SK-N-SH (cell line): ENCODE measurements around the gene SLC16A11. TPM values are rescaled to one million over a fixed set of nuclear protein-coding genes. Genes with fewer than 3 reads are reported as not detected.

Source experiments
- CTCF ChIA-PET: fragments of 300-600, 350-600 bp; formaldehyde crosslinking; extraction: SDS; loops from one replicate; lab custom pipeline; 2021; lab: Yijun Ruan, JAX
- POLR2A ChIA-PET: fragments of 350-600 bp; sonication (Branson Sonifier 250); formaldehyde crosslinking; extraction: SDS; loops from one replicate; lab custom pipeline; 2020; ENCODE audit warnings: antibody characterized with exemption, inconsistent platforms; lab: Yijun Ruan, JAX
- DNase-seq: peaks from one replicate; pipeline ENCODE4 v3.0.0; 2012
- H2AFZ ChIP-seq: fragments of 200-600 bp; sonication (generic); 2 replicates; pipeline ENCODE4 v1.8.1; 2016; ENCODE audit warnings: antibody characterized with exemption, mild to moderate bottlenecking, low read depth
- H3F3A ChIP-seq: fragments of 200-600 bp; sonication (generic); replicated peaks from 2 replicates; pipeline ENCODE3; 2016; ENCODE audit warnings: antibody characterized with exemption, mild to moderate bottlenecking; ENCODE audit not compliant: insufficient read depth
- H3K27ac ChIP-seq, 2 experiments: fragments of 200-500 bp in 1 of 2; fragments of 200-600 bp in 1 of 2; sonication (Bioruptor generic) in 1 of 2; sonication (generic), shearing (Covaris generic) in 1 of 2; 2 replicates each; pipeline versions ENCODE4 v1.5.1 to v1.6.1; 2014 to 2016; ENCODE audit warnings: low read depth in 2 of 2, inconsistent platforms in 1 of 2, low read length in 1 of 2, mild to moderate bottlenecking in 1 of 2, mixed read lengths in 1 of 2
- H3K27me3 ChIP-seq: fragments of 200-600 bp; sonication (generic), shearing (Covaris generic); 2 replicates; pipeline ENCODE4 v1.6.1; 2016; ENCODE audit warnings: mixed run types; ENCODE audit not compliant: insufficient read depth
- H3K36me3 ChIP-seq, 2 experiments: fragments of 200-500 bp in 1 of 2; fragments of 200-600 bp in 1 of 2; sonication (Bioruptor generic) in 1 of 2; sonication (generic) in 1 of 2; replicated peaks in 1 of 2; 2 replicates each; pipeline versions ENCODE3 to v1.5.1; 2014 to 2016; ENCODE audit warnings: low read length in 1 of 2, mild to moderate bottlenecking in 1 of 2; ENCODE audit not compliant: insufficient read depth in 2 of 2, control insufficient read depth in 1 of 2
- H3K4me1 ChIP-seq, 2 experiments: fragments of 200-500 bp in 1 of 2; fragments of 200-600 bp in 1 of 2; sonication (Bioruptor generic) in 1 of 2; sonication (generic), shearing (Covaris generic) in 1 of 2; 2 replicates each; pipeline versions ENCODE4 v1.5.1 to v1.6.1; 2014 to 2016; ENCODE audit warnings: low read depth in 1 of 2, low read length in 1 of 2, mixed run types in 1 of 2; ENCODE audit not compliant: insufficient read depth in 2 of 2, control insufficient read depth in 1 of 2
- H3K4me2 ChIP-seq: fragments of 200-600 bp; sonication (generic), shearing (Covaris generic); 2 replicates; pipeline ENCODE4 v1.6.1; 2017; ENCODE audit warnings: mixed run types
- H3K4me3 ChIP-seq, 2 experiments: fragments of 200-500 bp in 1 of 2; fragments of 200-600 bp in 1 of 2; sonication (Bioruptor generic) in 1 of 2; sonication (generic), shearing (Covaris generic) in 1 of 2; 2 replicates each; pipeline versions ENCODE4 v1.5.1 to v1.8.1; 2014 to 2016; ENCODE audit warnings: low read depth in 2 of 2, inconsistent platforms in 1 of 2, low read length in 1 of 2, mild to moderate bottlenecking in 1 of 2, mixed read lengths in 1 of 2, moderate library complexity in 1 of 2
- H3K79me2 ChIP-seq: fragments of 200-600 bp; sonication (generic); 2 replicates; pipeline ENCODE4 v1.8.1; 2017; ENCODE audit warnings: mild to moderate bottlenecking; ENCODE audit not compliant: insufficient read depth
- H3K9ac ChIP-seq: fragments of 200-600 bp; sonication (generic); 2 replicates; pipeline ENCODE4 v1.6.1; 2017; ENCODE audit warnings: mixed run types
- H3K9me2 ChIP-seq: fragments of 200-600 bp; sonication (generic); 2 replicates; pipeline ENCODE4 v1.6.1; 2017; ENCODE audit warnings: mixed run types
- H3K9me3 ChIP-seq: fragments of 200-600 bp; sonication (generic); 2 replicates; pipeline ENCODE4 v1.6.1; 2017; ENCODE audit warnings: mixed run types, mild to moderate bottlenecking, moderate library complexity
- H4K20me1 ChIP-seq: fragments of 200-600 bp; sonication (generic); 2 replicates; pipeline ENCODE4 v1.6.1; 2017; ENCODE audit warnings: mild to moderate bottlenecking, mixed run types; ENCODE audit not compliant: insufficient read depth
- EP300 ChIP-seq, 2 experiments: IDR thresholded peaks; 2 replicates each; pipeline versions ENCODE4 v1.4.0 to v1.6.1; 2012; ENCODE audit warnings: borderline replicate concordance in 1 of 2, low read depth in 1 of 2, low read length in 1 of 2
- EZH2phosphoT487 ChIP-seq: fragments of 200-600 bp; sonication (generic); IDR thresholded peaks from 2 replicates; pipeline ENCODE4 v1.6.1; 2017; ENCODE audit warnings: low read depth, mixed run types, mild to moderate bottlenecking, antibody characterized with exemption, moderate library complexity, borderline replicate concordance
- FOSL2 ChIP-seq: IDR thresholded peaks from 2 replicates; pipeline ENCODE4 v1.4.0; 2012; ENCODE audit warnings: low read depth, mild to moderate bottlenecking, moderate library complexity, borderline replicate concordance
- GATA2 ChIP-seq: sonication (generic); formaldehyde crosslinking; IDR thresholded peaks from 2 replicates; pipeline ENCODE4 v1.5.0; 2020; ENCODE audit warnings: mild to moderate bottlenecking, missing genetic modification reagents
- MXI1 ChIP-seq: IDR thresholded peaks from 2 replicates; pipeline ENCODE4 v1.6.1; 2012; ENCODE audit warnings: mild to moderate bottlenecking, low read depth, low read length, improper control_type of control experiment
- POLR2AphosphoS5 ChIP-seq: IDR thresholded peaks from 2 replicates; pipeline ENCODE4 v1.6.1; 2012; ENCODE audit warnings: low read depth, low read length
- RCOR1 ChIP-seq: fragments of 150-350 bp; IDR thresholded peaks from 2 replicates; pipeline ENCODE4 v1.6.1; 2017; ENCODE audit warnings: antibody characterized with exemption, low read length
- ZBTB33 ChIP-seq: IDR thresholded peaks from 2 replicates; pipeline ENCODE4 v1.4.0; 2012; ENCODE audit warnings: low read depth, borderline replicate concordance
- WGBS: methylation state at CpG from one replicate; pipeline ENCODE4 v1.1.6; 2017; ENCODE audit warnings: low lambda C conversion rate; 5-methylcytosine and 5-hydroxymethylcytosine counted together
- polyA plus RNA-seq, 3 experiments: library from polyadenylated mRNA; depleted of rRNA; stranded (reverse); fragments of >200 nt; gene quantifications; 2 replicates each; pipeline ENCODE4 v1.2.3, GENCODE V29; 2012
- TF ChIP-seq, protein P1 (sequence below): IDR thresholded peaks from 2 replicates; pipeline ENCODE4; 2012
- TF ChIP-seq, protein P2 (sequence below): fragments of 150-350 bp; IDR thresholded peaks from 2 replicates; pipeline ENCODE4 v1.6.1; 2016; ENCODE audit warnings: mild to moderate bottlenecking, low read depth, low read length

SLC16A11 gene
- polyA plus RNA-seq, 1 of the 3 experiments (the other 2 are of a cell fraction), result 0.12 TPM

- TF ChIP-seq, protein P1, sequence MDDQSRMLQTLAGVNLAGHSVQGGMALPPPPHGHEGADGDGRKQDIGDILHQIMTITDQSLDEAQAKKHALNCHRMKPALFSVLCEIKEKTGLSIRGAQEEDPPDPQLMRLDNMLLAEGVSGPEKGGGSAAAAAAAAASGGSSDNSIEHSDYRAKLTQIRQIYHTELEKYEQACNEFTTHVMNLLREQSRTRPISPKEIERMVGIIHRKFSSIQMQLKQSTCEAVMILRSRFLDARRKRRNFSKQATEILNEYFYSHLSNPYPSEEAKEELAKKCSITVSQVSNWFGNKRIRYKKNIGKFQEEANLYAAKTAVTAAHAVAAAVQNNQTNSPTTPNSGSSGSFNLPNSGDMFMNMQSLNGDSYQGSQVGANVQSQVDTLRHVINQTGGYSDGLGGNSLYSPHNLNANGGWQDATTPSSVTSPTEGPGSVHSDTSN, result 0 out of 2 replicates have a peak, but pooled peaks have one; percentile 27
- TF ChIP-seq MXI1, result no peak
- no peaks in the 10 kb centered on the region for H3K9me3 ChIP-seq
- H3K9ac ChIP-seq, result no peak overlapping the region
- no peak overlapping the region for H3K27ac ChIP-seq
- ChIA-PET POLR2A (no interaction called here), CTCF (interaction anchor here (0.6 to 7.0 kb wide), 4 partner anchors 8 to 98 kb away, joined by 4 to 72 read pairs (median 12); no protein-coding TSS in a partner anchor)
- no peak overlapping the region for H3K4me3 ChIP-seq
- H3K79me2 ChIP-seq, result peaks cover 58% of the 10 kb centered on the region
- WGBS, result 79% methylated on average over 2 of the region's 2 CpGs
- H2AFZ ChIP-seq, result no peak overlapping the region
- H3K9me2 ChIP-seq, result no peaks in the 10 kb centered on the region
- peaks cover 8 to 9% of the 10 kb centered on the region in 2 experiments; a peak in 2 of 4 replicates for H3K4me1 ChIP-seq
- DNase-seq, result no peak
- peaks cover 7 to 11% of the 10 kb centered on the region in 2 experiments for H3K36me3 ChIP-seq
- H4K20me1 ChIP-seq, result peaks cover 3% of the 10 kb centered on the region; the same call in 1 of the 2 replicates
- H3K4me2 ChIP-seq, result no peak overlapping the region
- H3K27me3 ChIP-seq, result no peaks in the 10 kb centered on the region
- peaks cover 4% of the 10 kb centered on the region for H3F3A ChIP-seq
Observed at GRCh38 chr17:7007143-7007542, 36.7 kb downstream of the SLC16A11 start.

DNA sequence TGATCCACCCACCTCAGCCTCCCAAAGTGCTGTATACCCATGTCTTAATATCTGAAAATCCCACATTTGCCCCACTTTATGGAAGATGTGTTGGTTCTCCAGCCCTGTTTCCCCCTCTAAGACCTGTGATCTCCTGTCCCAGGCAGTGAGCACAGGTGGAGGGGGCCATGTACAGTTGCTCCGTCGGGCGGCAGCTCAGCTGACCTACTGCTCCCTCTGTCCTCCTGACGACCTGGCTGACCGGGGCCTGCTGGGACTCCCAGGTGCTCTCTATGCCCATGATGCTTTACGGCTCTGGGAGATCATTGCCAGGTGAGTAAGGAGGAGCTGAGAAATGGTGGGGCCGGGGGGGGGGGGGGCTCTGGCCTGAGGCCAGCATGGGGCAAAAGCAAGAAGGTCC, 38.2 kb downstream of the SLC16A11 start:
- peaks cover 4% of the 10 kb centered on the region for H3F3A ChIP-seq
- H3K36me3 ChIP-seq, result peaks cover 16 to 21% of the 10 kb centered on the region in 2 experiments
- peaks cover 3% of the 10 kb centered on the region; the same call in 1 of the 2 replicates for H4K20me1 ChIP-seq
- H3K4me1 ChIP-seq, result peaks cover 3 to 4% of the 10 kb centered on the region in 2 experiments; a peak in 2 of 4 replicates
- H3K4me2 ChIP-seq, result no peak overlapping the region
- no peaks in the 10 kb centered on the region for H3K9me3 ChIP-seq
- no peak overlapping the region for H2AFZ ChIP-seq
- WGBS, result 87% methylated on average over 4 of the region's 7 CpGs
- H3K27me3 ChIP-seq, result no peaks in the 10 kb centered on the region
- H3K4me3 ChIP-seq, result no peak overlapping the region
- H3K9ac ChIP-seq, result no peak overlapping the region
- TF ChIP-seq RCOR1 (no peak), MXI1 (no peak), POLR2AphosphoS5 (no peak), GATA2 (CRISPR knock-in tag) (no peak), EP300 (IDR thresholded peaks at IDR 0.05; ENCODE audit: borderline replicate concordance in 1 of 2, low read depth in 1 of 2, low read length in 1 of 2) (no peak), FOSL2 (no peak), EZH2phosphoT487 (no peak), ZBTB33 (no peak)
- TF ChIP-seq, protein P2, sequence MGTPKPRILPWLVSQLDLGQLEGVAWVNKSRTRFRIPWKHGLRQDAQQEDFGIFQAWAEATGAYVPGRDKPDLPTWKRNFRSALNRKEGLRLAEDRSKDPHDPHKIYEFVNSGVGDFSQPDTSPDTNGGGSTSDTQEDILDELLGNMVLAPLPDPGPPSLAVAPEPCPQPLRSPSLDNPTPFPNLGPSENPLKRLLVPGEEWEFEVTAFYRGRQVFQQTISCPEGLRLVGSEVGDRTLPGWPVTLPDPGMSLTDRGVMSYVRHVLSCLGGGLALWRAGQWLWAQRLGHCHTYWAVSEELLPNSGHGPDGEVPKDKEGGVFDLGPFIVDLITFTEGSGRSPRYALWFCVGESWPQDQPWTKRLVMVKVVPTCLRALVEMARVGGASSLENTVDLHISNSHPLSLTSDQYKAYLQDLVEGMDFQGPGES, result no peak
- ChIA-PET POLR2A (no interaction called here), CTCF (interaction anchor here (0.9 to 7.0 kb wide), 8 partner anchors 9 to 339 kb away, joined by 4 to 72 read pairs (median 6); no protein-coding TSS in a partner anchor)
- no peaks in the 10 kb centered on the region for H3K9me2 ChIP-seq
- H3K79me2 ChIP-seq, result peaks cover 44% of the 10 kb centered on the region
- H3K27ac ChIP-seq, result no peak overlapping the region
- DNase-seq, result no peak
